SK-N-MC (cell line): ENCODE data around the gene CHN2.

Experiments used
- EZH2 ChIP-seq: fragments of 200-600 bp; sonication (generic); IDR thresholded peaks from one replicate; pipeline ENCODE4 v1.6.1; 2017; ENCODE audit warnings: antibody characterized with exemption
- FOXP2 ChIP-seq: optimal IDR thresholded peaks from 2 replicates; pipeline ENCODE3; 2011; ENCODE audit warnings: mild to moderate bottlenecking, moderate library complexity; ENCODE audit not compliant: insufficient read depth; ENCODE audit errors: extremely low read length, control extremely low read depth
- POLR2AphosphoS5 ChIP-seq: IDR thresholded peaks from 2 replicates; pipeline ENCODE4 v1.6.1; 2012; ENCODE audit warnings: mild to moderate bottlenecking, low read depth, low read length, borderline replicate concordance

- TF ChIP-seq EZH2 (no peak), POLR2AphosphoS5 (no peak), FOXP2 (no peak)
Observed at GRCh38 chr7:29447828-29448227, 253.3 kb downstream of the CHN2 start.
